Neural progenitor cell (in vitro differentiated cells): Measurements from ENCODE around the gene COMMD10.

Experiments used
- CTCF ChIP-seq: fragments of 200-600 bp; sonication (generic); IDR thresholded peaks from 2 replicates; pipeline ENCODE4 v1.5.1; 2017; ENCODE audit warnings: antibody characterized with exemption, mild to moderate bottlenecking
- EZH2 ChIP-seq: fragments of 200-600 bp; sonication (generic); IDR thresholded peaks from 2 replicates; pipeline ENCODE4 v1.6.1; 2017; ENCODE audit warnings: antibody characterized with exemption, mild to moderate bottlenecking, moderate library complexity

DNA sequence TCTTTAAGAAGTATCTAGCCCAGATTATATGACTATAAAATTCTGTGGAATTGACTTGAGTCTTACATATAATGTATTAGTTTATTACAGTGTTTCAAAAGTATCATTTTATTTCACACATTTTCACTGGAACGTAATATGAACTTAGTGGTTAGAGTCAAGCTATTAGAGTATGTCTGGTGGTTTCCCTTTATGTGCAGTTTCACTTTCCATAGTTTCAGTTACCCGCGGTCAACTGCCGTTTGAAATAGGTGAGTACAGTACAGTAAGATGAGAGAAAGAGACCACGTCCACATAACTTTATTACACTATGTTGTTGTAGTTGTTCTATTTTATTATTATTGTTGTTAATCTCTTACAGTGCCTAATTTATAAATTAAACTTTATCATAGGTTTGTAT, 50.5 kb downstream of the COMMD10 start:
- TF ChIP-seq CTCF (no peak), EZH2 (no peak)
